ENCODE results near the gene SESN3. TPM values are rescaled to one million over a fixed set of nuclear protein-coding genes. Genes with fewer than 3 reads are reported as not detected.
A peak's percentile ranks its signal among the peaks of the same experiment; 100 is the strongest.

Gene SESN3
- total and polyA plus RNA-seq, 11 donors: 1.0 to 26.5 (median 5.6) TPM

DNA sequence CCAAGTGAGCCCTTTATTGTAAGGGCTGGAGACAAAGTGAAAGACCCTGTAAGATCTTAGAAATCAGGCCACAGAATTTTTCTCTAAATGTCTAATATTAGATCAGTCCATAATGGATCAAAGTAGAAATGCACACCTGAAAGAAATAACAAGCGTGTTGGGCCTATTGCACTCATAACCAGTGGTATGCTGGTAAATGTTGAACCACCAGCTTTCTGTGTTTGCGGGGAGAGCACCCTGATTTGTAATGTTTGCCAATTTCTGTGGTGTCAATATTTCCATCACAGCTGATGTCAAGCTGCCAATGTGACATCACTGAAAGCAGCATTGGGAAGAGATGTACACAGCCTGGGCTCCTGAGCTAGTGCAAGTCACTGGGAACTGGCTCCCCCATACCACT, 95.1 kb downstream of the SESN3 start:
- 97 to 99% (median 98%) methylated on average over 2 of the region's 2 CpGs for WGBS, 4 donors
- Histone ChIP-seq H3K9me3 (peaks cover 0 to 4% (median 0%) of the 10 kb centered on the region in 12 donors), H3K4me1 (peaks cover 0 to 12% (median 3%) of the 10 kb centered on the region in 12 donors), H3K36me3 (peaks cover 0 to 17% (median 4%) of the 10 kb centered on the region in 9 donors), H3K4me3 (no peak overlapping the region), H3K27me3 (no peaks in the 10 kb centered on the region), H3K27ac (no peak overlapping the region)
- ATAC-seq: no peak
- no peak for TF ChIP-seq POLR2A (IDR thresholded peaks at IDR 0.05)
- TF ChIP-seq CTCF (IDR thresholded peaks at IDR 0.05): no peak
- DNase-seq: no peak
- intact Hi-C loops (cut with DNase I): loop anchor here in 1 of 10 donors (5.0 kb wide), 1 partner anchor 39 kb away; no protein-coding TSS in a partner anchor

GRCh38 chr11:95135155-95135554, 95.8 kb downstream of the SESN3 start:
- TF ChIP-seq POLR2A (IDR thresholded peaks at IDR 0.05): no peak
- no peak for TF ChIP-seq CTCF (IDR thresholded peaks at IDR 0.05)
- H3K36me3 ChIP-seq: peaks cover 0 to 17% (median 4%) of the 10 kb centered on the region in 9 donors
- no peak overlapping the region for H3K4me3 ChIP-seq
- intact Hi-C loops (cut with DNase I): loop anchor here in 1 of 10 donors (5.0 kb wide), 1 partner anchor 38 kb away; no protein-coding TSS in a partner anchor
- DNase-seq (no peak), ATAC-seq (peak in 1 of 4 donors; percentile 16)
- no peaks in the 10 kb centered on the region for H3K27me3 ChIP-seq
- peaks cover 0 to 12% (median 3%) of the 10 kb centered on the region in 12 donors for H3K4me1 ChIP-seq
- peak overlapping the region in 4 of 12 donors; percentile 10 to 27 (median 15) for H3K27ac ChIP-seq
- peaks cover 0 to 4% (median 0%) of the 10 kb centered on the region in 12 donors for H3K9me3 ChIP-seq
- 55 to 81% (median 72%) methylated on average over 3 to 6 of the region's 6 CpGs for WGBS, 4 donors

GRCh38 chr11:95134491-95134890, 96.5 kb downstream of the SESN3 start:
- 60 to 70% (median 66%) methylated on average over 5 of the region's 5 CpGs for WGBS, 4 donors
- peak in 3 of 4 donors; percentile 39 to 92 (median 75) for ATAC-seq
- peak in 2 of 5 donors; percentile 34 to 58 for DNase-seq
- no peak for TF ChIP-seq CTCF (IDR thresholded peaks at IDR 0.05)
- no peak for TF ChIP-seq POLR2A (IDR thresholded peaks at IDR 0.05)
- Histone ChIP-seq H3K4me3 (no peak overlapping the region), H3K27ac (peak overlapping the region in 4 of 12 donors; percentile 10 to 27 (median 15)), H3K27me3 (no peaks in the 10 kb centered on the region), H3K36me3 (peaks cover 0 to 20% (median 4%) of the 10 kb centered on the region in 9 donors), H3K9me3 (peaks cover 0 to 4% (median 0%) of the 10 kb centered on the region in 12 donors), H3K4me1 (peaks cover 0 to 12% (median 3%) of the 10 kb centered on the region in 12 donors)
- intact Hi-C loops (cut with DNase I): loop anchor here in 1 of 10 donors (5.0 kb wide), 1 partner anchor 67 kb away; the partner anchor contains the start of gene SRSF8

GRCh38 chr11:95132956-95133355, 98.0 kb downstream of the SESN3 start:
- H3K4me1 ChIP-seq: peaks cover 0 to 12% (median 3%) of the 10 kb centered on the region in 12 donors
- H3K4me3 ChIP-seq: no peak overlapping the region
- H3K27me3 ChIP-seq: no peaks in the 10 kb centered on the region
- no peak overlapping the region for H3K27ac ChIP-seq
- peaks cover 0 to 34% (median 17%) of the 10 kb centered on the region in 9 donors for H3K36me3 ChIP-seq
- ATAC-seq (no peak), DNase-seq (no peak)
- no peak for TF ChIP-seq POLR2A (IDR thresholded peaks at IDR 0.05)
- no peak for TF ChIP-seq CTCF (IDR thresholded peaks at IDR 0.05)
- H3K9me3 ChIP-seq: peaks cover 0 to 4% (median 0%) of the 10 kb centered on the region in 12 donors
- intact Hi-C loops (cut with DNase I): loop anchor here in 1 of 10 donors (5.0 kb wide), 1 partner anchor 66 kb away; the partner anchor contains the start of gene SRSF8
- 64 to 74% (median 70%) methylated on average over 2 of the region's 2 CpGs for WGBS, 4 donors
